NCI-H69 (cell line): ENCODE results near the gene PDGFRB.
"Not testable (repeated sequence)": the region's sequence is repeated elsewhere in the genome, so short reads cannot be mapped to it uniquely, and the experiment has no call there.

ENCODE experiments used
- DNase-seq: peaks from one replicate; lab custom pipeline; 2025; lab: John Stamatoyannopoulos, UW

PDGFRB gene

DNA sequence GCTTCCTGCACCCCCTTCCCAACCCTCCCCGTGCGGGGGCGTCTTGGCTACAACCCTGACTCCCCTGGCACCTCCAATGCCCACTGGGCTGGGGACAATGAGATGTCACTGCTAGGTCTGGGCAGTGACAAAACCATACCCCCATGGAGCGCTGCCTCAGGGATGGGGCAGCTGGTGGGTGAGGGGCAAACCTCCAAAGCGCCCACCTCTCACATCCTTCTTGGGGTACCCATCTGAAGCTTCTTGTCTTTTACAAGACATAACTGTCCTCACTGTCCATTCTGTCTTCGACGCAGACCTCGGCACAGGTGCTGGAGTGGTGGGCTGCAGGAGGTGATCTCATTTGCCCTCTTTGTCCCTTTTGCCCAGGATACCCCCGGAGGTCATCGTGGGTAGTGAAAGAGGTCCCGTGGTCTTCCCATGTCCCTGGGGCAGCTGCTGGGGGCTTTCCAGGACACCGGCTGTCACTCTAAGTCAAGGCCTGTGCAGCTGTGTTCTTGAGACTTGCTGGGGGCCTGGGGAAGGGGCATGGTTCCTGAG lies 41.5 kb downstream of the PDGFRB start:
- DNase-seq, result no peak

DNA sequence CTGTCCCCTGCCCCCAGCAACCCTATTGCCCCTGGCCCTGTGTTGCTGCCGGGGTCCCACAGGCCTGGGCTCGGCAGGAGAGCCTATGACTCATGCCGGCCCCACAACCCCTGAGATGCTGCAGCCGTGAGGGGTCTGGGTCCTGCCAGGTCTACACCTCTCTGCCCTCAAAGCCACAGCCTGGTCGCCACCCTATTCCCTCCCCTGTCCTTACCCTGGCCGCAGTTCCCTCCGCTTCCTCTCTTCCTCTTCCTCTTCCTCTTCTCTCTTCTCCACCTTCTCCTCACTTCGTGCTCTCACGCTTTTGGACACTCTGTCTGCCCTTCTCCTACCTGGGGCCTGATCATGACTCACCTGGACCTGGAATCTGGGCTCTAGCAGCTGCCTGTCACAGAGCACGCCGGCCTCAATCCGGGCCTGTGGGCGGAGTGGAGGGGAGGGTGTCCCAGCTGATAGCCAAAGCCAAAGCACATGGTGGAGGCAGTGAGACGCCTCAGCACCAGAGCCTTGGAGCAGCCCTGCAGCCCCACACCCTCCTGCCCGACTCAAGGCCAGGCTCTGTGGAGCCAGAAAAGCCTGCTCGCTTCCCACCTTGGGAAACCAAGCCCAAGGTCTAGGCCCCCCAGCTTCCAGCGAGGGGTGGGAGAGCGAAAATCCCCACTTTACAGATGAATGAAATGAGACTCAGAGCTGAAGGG lies 42.4 kb downstream of the PDGFRB start:
- no peak for DNase-seq

DNA sequence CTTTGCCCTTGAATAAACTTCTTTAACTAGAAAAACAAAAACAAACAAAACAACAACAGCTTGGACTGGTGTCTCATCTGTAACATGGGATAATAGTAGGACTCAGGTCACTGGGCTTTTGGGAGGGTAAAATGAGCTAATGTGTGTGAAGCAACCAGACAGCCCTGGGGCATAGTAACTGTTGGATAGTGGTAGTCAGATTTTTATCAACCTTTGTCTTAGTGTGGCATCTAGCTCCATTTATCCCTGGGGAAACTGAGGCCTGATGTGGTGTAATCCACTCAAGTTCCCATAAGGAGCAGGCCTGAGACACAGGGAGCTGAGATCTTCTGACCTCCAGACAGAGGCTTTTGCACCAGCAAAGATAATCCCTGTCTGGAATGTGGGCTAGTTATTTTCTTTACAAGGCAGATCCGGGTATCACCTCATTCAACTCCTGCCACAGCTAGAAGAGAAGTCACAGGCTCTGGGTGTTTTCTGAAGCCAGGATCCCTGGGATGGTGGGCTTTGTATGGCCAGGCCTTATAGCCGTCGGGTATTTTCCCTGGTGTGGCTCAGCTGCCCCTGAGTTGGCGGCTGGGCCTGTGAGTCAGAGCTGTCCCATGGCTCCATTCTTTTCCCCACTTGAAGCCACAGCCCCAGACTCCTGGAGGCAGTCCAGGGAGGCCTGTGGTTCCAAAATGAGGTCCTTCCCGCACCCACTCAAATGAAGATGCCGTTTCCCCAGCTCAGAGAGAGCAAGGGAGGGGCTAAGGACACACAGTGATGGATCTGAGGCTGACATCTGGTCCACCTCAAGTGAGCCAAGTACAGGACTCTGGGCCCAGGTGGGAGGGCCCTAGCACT lies 43.2 kb downstream of the PDGFRB start:
- no peak for DNase-seq

DNA sequence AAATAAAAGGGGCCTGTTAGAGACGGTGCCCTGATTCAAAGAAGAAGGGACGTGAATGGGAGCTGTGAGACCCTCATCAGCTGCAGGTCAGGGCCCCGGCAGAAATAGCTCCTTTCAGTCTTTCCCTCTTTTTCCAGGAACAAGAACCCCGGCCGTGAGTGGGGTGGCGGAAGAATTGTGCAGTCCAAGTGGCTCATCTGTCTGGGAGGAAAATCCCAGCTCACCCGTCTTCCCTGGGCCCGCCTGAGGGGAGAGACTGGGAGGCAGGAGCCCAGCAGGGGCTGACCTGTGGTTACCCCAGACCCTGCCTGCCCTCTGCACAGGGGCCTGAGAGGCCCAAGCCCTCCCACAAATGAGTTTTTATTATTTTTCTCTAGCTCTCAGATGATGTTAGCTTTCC lies 44.5 kb downstream of the PDGFRB start:
- no peak for DNase-seq

DNA sequence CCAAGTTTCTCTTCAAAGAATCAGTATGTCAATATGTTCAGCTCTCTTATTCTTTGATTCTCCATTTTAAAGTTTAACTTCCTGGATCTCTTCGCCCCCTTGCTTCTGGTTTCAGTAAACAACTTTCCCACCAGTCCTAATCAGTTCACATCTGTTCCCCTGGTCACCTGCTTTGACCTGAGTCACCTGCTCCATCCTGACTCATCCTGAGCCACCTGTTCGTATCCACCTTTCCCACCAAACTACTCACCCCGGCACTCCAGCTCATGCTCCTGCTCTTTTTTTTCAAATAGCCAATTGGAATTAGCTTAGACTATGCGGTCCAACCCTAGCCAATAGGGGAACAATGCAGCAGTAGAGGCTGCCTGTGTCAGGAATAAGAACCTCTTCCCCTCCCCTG lies 45.7 kb downstream of the PDGFRB start:
- peak; percentile 69 for DNase-seq

DNA sequence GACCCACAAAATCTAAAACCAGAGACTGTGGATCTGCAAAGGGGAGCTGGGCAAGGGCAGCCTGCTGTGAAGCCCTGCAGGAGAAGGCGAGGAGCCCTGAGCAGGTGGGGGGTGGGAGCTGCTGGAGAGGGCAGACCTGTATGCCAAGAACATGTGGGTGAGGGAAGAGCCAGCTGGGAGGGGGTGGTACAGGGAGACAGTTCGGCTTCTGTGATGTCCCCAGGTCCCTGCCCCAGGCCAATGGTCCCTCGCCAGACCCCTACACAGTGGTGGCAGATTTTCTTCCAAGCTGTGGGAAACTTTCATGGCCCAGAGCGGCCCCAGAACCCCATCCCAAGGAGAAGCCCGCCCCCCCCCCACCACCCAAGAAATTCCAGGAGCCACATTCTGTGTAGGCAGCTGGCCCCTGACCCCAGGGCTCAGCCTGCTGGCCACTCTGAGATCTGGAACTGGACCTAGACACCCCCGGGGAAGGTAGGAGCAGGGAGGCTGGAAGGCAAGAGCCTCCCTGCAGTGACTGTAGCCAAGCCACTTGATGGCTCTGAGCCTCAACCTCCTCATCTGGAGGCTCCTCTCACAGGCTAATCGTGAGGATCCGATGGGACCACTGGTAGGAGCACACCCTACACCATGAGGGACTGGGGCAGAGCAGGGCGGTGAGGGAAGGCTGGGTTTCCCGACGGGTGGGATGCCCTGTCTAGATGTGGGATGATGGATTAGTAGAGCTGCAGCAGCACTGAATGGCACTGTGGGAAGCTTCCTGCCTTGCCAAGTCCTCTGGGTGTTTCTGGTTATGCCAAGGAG lies 46.7 kb downstream of the PDGFRB start:
- DNase-seq, result peak; percentile 71

DNA sequence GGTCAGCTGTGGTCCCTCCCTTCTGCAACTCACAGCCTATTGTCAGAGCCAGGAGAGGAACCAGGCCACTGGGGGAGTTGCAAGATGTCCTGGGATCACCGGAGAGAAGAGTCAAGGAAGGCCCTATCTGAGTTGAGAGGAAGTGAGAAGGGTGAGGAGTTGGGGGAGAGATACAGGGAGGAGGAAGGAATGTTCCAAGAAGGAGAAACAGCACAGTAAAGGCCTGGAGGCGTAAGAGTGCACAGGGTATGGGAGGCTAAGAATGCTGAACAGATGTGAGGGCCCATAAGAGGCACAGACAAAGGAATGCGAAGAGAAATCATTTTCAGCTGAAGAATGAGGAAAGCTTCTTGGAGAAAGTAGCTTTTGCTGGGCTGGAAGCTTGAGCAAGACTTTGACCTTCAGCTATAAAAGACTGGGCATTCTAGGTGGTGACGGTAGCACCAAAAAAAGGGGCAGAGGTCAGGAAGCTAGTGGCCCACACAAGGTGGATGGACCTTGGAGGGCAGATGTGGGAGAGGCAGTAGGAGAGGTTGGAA lies 47.7 kb downstream of the PDGFRB start:
- no peak for DNase-seq

DNA sequence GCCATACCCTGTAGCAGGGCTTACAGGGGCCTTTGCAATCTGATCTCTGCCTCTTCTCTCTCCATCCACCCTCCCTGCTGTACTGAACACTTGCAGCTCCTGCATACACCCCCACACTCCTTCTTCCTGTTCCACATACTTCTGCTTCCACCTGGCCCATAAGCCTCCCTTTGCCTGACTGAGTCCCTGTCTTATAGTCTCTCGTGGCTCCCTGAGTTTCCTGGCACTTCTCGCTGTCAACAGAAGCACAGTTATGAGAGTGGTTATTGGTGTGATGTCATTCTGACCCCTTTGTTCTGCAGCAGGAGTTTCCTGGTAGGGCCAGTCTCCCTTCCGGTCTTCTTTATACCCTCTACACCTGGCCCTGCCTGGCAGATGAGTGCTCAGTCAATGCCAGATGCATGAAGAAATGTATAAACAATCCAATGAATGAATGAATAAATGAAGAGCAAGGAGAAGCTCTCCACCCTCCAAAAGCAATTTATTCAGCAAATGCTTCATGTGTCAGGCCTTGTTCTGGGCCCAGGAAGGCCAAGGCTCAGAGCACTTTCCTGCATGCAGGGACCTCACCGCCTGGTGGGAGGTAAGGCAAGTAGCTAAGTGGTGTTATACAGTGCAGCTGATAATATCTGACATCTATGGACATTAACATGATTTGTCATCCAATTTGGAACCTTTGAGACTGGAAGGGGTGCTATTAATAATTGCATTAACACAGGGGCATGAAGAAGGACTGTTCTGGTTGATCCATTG lies 48.8 kb downstream of the PDGFRB start:
- DNase-seq, result peak; percentile 54

DNA sequence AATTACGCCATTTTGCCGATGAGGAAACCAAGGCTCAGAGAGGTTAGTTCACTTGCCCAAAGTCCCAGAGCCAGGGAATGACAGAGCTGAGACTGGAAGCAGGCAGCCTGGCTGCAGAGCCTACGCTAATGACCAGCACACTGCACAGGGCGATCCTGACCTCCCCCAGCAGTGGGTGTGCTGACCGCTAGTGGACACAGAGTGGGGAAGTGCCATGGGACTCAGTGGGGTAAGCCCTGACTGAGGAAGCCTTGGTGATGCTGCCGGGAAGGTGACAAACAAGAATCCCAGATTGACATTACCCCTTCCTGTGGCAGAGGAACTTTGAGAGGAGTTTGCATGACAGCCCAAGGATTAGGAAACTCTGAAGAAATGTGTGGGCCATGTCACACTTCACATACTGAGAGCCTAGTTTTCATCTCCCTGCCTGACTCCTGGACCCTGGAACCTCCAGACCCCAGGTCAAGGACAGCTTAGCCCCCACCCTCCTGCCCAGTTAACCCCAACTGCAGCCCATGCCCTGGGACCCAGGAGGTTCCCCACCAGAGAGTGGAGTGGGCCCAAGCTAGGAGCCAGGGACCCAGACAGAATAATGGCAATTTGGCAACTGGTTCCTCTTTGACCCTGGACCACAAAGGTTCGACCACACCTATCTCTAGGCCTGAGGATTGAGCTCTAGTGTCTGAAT lies 49.6 kb downstream of the PDGFRB start:
- no peak for DNase-seq

DNA sequence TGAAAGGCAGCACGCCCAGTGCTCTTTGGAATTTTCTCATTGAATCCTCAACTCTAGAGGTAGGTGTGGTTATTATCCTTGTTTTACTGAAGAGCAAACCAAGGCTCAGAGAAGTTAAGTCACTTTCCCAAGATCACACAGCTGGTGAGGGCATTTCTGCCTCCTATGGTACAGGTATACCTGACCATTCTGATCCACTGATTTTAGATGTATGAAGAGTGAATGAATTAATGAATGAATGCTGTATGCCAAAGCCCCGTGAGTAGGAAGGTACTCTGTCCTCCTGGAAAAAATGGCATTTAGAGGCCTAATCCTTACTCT lies 51.1 kb downstream of the PDGFRB start:
- DNase-seq, result no peak

DNA sequence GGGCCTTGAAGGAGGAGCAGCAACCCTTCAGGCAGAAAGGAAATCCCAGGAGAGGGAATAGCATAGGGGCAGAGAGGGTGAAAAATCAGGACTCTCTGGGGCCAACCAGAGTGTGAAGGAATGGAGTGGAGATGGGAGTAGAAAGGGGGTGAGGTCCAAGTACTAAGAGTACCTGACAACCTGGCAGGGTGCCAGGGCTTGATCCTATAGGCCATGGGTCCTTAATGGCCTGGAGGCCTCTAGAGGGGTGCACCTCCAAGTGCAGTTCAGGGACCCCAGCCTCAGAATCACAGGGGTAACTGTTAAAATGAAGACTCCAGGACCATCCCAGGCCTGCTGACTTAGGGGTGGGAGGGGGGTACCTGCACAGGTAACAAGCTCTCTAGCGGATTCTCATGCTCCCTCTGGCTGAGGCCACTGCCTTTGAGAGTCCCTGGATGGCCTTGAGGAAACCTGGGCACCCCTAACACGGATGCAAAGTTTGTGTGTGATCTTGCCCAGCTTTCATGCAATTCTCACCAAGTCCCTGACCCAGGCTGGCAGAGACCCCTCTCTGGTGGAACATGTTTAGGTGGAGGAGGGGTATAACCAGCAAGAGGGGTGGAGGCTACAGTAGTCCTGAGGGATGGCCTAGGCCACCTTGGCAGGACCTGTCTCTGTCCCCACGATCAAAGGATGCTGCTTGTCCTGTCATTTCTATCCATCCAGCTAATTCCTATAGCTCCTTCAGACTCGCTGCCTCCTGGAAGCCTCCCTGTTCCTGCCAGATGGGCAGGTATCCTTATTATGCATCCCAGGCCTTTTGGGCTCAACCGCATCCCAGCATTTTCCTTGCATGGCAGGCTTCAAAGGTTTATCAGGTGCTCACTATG lies 51.7 kb downstream of the PDGFRB start:
- DNase-seq, result no peak

DNA sequence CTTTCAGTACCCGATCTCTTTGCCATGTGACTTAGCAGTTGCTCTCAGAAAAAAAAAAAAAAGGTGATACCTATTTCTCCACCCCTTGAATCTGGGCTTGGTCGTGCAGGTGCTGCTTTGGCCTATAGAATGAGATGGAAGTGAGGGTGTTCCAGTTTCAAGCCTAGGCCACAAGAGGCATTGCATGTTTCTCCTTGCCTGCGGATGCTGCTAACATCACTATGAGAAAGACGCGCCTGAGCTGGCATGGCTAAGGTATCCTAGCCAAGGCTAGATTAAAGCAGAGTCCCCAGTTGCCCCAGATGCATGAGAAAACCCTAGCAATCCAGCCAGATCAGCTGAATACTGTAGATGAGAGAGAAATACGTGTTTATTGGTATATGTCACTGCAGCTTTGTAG lies 54.6 kb downstream of the PDGFRB start:
- no peak for DNase-seq

DNA sequence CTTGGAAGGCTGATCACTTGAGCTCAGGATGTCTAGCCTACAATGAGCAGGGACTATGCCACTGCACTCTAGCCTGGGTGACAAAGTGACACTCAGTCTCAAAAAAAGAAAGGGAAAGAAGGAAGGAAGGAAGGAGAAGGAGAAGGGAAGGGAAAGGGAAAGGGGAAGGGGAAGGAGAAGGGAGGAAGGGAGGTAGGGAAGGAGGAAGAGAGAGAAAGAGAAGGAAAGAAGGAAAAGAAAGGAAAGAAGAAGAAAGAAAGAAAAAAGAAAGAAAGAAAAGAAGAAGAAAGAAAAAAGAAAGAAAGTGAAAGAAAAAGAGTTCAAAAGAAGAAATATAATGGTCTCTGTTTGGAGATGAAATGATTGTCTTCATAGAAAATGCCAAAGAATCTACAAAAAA lies 58.5 kb downstream of the PDGFRB start:
- no peak for DNase-seq

DNA sequence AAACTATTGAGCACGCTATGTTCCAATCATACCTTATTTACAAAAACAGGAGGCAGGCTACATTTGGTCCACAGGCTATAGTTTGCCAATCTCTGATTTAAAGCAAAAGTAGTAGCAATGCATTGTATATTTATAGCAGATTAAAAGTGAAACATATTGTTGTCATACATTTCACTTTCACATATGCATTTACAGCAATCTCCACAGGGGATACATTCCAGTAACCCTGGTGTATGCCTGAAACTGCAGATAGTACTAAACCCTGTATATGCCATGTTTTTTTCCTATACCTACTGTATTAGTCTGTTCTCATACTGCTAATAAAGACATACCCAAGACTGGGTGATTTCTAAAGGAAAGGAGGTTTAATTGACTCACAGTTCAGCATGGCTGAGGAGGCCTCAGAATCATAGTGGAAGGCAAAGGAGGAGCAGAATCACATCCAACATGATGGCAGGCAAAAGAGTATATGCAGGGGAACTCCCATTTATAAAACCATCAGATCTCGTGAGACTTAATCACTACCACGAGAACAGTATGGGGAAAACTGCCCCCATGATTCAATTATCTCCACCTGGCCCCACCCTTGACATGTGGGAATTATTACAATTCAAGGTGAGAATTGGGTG lies 63.4 kb downstream of the PDGFRB start:
- no peak for DNase-seq

DNA sequence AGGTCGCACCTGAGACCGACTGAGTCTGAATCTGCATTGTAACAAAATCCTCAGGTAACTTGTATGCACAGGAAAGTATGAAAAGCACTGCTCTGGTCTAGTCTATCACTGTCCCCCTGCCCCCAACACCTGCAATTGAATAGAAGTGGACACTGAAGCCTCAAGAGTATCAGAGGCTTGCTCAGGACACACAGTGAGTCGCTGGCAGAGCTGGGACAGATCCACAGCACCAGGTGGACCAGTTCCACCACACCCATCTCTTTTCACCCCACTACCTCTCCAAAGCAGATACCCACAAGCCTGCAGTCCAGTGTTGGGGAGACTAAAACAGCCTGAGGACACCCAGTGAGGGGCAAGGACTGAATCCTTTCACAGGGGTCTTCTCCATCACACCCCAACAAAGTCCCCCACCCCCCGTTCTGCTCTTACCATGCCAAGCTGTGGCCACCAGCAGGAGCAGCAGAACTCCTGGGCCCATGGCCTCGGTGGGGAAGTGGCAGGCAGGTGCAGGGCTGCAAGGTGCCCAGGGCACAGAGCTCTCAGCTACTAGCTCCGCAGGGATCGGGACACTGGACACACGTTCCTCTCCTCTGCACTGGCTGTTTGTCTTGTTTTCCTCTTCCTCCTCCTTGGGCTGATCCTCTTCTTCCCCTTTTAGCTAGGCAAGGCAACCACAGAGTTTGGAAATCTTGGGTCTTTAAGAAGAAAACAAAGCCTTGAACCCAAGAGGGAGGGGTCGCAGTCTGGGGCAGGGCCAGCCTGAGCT lies 69.5 kb downstream of the PDGFRB start, which contains the start of gene CSF1R:
Gene CSF1R, minus strand, starts transcription at position 605 of the 766 bp plus-strand sequence. Its CDS starts 127 bp downstream, at position 478.
- no peak for DNase-seq

DNA sequence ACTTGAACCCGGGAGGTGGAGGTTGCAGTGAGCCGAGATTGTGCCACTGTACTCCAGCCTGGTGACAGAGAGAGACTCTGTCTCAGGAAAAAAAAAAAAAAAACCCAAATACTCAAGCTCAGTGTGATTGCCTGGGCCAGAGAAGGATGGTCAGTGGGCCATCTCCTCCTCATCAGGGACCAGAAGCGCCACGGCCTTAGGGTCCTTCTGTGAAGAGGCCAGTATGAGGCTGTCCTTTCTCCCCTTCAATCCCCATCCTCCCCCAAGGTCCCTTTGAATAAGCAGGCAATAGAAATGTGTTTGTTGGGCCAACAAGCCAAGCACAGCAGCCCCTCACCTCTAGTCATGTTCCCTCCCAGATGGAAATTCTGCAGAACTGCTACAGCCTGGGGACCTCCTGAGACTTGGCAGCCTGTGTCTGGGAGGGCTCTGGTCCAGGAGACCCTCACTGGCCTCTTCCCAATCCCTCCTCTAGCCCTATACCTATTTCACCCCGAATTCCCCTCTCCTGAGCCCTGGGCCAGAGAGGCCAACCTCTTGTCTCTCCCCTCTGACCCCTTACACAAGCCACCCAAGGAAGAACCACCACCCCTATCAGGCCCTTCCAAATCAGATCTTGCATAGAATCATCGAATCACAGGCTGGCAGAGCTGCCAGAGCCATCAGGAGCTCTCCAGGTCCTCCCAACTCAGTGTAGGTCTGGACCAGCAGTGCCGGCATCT lies 70.3 kb downstream of the PDGFRB start:
- DNase-seq, result no peak

DNA sequence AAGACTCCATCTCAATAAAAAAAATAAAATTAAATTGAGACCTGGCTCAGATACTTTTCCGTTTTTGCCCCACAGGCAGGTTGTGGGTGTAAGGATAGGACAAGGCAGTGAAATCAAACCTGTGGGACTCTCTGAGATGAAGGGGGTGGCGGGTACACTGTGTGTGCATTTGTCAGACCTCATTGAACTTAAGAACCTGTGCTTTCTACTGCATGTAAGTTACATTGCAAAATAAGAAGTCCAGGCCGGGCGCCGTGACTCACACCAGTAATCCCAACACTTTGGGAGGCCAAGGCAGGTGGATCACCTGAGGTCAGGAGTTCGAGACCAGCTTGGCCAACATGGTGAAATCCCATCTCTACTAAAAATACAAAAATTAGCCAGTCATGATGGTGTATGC lies 70.9 kb downstream of the PDGFRB start:
- DNase-seq, result not testable (repeated sequence)

DNA sequence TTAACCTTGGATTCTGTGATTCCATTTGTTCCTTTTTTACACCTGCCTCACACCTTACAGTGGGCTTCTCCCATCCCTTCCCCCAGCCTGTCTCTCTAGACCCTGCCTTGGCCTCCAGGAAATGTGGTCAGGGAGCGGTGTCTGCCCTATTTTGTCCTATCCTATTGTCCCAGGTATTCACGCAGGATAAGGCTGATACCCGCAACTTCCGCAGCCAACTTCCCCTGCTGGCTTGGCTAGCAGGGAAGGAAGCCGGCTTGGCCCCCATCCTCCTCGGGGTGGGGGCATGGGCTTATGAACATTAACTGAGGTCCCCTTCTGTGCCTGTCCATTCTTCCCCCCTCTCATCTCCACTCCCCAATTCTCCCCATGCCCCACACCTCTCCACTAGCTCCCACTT lies 72.8 kb downstream of the PDGFRB start:
- DNase-seq, result no peak
